Left kidney (tissue), 2 donors: Measurements from ENCODE around the gene DNAJC19. TPM values are rescaled to one million over a fixed set of nuclear protein-coding genes. Genes with fewer than 3 reads are reported as not detected.

Experiments used
- DNase-seq: peaks from one replicate; pipeline ENCODE4 v3.0.0-alpha.2; 2013
- polyA plus RNA-seq: library from polyadenylated mRNA; unstranded; fragments of 120-200 nt; gene quantifications from one replicate; pipeline ENCODE4 v1.2.1, GENCODE V29; 2013; ENCODE audit not compliant: insufficient read length

DNAJC19 gene
- polyA plus RNA-seq, 1 donor: 77.1 TPM

DNA sequence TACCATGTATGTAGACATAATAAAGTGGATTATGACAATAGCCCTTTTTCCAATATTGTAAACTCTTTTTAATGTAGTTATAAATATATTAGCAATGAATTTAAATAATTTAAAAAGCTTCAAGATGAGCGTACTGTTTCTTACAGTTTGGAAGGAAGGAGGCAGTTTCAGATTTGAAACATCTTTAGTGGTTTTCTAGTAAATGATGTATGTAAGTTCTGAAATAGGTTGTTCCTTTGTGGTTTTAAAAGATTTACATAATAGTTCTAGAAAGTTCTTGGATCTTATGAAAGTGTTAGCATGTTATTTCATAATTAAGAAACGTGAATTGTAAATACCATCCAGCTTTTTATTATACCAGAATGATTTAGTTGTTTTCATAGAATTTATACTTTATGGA lies 16.0 kb downstream of the DNAJC19 start:
- DNase-seq: no peak

DNA sequence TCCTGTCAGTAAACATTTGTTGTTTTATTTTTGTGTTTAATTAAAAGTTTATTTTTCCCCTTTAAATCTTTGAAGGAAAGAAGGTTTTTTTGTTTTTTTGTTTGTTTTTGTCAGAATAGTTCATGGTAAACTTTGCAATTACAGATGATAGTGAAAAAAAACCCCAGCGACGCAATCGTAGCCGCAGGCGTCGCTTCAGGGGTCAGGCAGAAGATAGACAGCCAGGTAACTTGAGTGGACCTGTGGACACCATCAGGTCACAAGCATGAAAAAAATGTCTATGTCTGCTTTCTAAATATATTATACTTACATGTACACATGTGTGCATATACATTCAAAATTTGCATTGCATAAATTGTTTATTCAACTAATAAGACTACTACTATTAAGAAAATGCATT lies 18.6 kb downstream of the DNAJC19 start:
- DNase-seq: no peak

DNA sequence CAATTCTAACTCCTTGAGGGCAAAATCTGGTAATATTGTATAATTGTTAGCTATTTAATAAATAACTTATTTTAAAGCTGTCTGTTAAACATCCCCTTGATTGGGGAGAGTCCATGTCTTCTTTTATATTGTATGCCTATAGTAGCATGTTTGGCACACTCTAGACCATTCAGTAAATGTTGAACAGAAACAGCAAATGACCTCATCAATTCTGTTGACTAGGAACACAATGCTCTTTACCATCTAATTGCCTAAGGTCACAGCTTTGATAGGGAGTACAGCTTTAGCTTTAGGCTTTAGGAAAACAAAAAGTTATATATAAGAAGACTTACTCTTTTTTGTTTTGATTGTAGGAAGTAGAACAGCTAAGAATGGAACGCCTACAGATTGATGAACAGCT lies 27.0 kb downstream of the DNAJC19 start:
- no peak for DNase-seq

DNA sequence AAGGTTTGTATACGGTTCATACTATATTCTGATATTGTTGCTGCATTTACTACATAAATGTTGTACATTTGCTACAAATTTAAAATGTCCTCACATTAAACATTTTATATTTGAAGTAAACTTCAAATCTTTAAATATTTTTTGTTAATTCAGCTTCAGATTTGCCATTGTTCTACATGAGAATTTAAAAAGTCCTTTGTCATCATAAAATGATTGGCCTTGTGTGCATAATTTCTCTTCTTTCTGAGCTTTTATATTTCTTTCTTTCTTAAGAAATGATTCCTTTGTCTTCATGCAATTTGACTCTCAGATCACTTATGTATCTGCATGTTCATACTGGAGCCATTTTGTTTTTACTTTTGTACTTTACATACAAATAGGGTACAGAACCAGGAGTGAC lies 28.0 kb downstream of the DNAJC19 start:
- no peak for DNase-seq

DNA sequence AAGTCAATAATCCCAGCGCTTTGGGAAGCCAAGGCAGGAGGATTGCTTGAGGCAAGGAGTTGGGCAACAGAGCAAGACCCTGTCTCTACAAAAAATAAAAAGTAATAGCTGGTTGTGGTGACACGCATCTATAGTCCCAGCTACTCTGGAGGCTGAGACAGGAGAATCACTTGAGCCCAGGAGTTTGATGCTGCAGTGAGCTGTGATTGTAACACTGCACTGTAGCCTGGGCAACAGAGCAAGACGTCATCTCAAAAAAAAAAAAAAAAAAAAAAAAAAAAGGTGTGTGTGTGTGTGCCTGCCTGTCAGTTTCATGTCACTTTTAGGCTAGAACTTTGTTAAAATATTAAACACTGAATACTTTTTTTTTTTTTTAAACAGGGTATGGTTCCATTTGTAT lies 28.4 kb downstream of the DNAJC19 start:
- DNase-seq: no peak

DNA sequence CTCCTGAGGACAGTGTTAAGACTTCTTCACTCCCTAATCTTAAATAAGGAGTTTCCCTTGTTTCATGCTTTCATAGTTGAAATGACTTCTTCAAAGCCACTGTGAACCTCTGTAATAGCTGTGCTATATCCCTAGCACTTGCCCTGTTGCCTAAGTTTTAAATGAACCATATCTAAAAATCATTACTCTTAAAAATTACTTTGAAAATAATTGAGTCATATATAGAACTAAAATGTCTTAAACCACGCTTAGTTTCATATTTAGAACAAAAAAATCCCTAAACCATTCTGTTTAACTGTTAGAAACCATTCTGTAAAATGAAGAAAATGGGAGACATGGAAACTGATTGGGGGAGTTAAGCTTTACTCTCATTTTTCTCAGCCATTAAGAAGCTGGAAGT lies 29.8 kb downstream of the DNAJC19 start:
- DNase-seq: no peak

DNA sequence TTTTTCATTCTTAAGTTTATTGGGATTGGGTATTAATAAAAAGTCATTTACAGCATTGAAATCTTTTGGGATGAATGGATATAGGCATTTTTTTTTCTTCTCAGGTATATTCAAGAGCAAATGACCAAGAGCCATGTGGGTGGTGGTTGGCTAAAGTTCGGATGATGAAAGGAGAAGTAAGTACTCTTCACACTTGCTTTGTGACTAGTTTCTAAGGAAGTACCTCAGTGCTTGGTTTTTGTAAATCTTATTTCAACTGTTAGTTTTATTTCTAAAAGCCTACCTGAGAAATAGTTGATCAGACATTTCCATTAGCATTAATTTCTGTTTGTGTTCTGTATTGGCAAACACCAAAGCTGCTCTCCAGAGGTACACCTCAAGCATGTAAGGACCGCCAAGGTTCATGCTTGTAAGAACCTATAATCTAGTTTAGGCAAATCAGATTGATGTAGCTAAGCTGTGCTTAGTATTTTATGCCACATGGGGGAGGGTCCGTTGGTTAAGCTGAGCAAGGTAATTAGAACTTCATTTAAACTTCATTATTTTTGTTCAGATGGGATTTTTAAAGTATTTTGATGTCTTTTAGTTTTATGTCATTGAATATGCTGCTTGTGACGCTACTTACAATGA lies 41.7 kb downstream of the DNAJC19 start:
- no peak for DNase-seq

DNA sequence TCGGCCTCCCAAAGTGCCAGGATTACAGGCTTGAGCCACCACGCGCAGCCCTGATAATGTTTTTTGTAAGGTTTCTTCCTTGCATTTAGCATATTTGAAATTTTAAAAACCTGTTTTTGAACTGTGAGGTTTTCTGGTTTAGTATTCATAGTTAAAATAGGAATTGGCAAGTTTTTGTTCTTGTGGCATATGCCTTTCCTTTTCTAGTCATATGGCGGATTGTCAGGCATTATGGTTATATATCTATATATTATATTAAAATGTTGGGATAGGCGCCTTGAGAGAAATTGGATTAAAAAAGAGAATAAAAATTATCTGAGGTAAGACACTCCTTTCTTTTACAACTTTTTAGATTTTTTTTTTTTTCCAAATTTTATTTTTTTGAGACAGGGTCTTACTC lies 48.7 kb downstream of the DNAJC19 start:
- no peak for DNase-seq

DNA sequence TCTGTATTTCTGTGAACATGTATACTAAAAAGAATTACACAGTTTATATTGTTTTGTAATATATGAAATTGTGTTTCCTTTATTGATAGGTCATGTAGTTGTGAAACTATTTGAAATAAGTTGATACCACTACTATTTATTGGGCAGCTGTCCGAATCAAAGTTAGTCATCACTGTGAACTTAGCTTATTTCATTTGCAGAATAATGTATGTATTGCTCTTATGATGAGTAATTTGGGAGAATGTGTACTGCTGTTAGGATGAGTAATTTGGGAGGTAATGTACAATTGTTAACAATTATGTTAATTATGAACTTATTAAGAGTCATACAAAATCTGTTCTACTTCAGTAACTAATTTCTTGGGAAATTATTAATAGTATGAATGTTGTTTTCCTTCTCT lies 54.9 kb downstream of the DNAJC19 start:
- no peak for DNase-seq

Other genes with a start within 250 kb of the DNAJC19 start
- 244 TPM for gene FXR1, start 77.1 kb downstream of the DNAJC19 start, polyA plus RNA-seq